HepG2 (cell line): ENCODE data around the gene LDLRAD2. TPM values are rescaled to one million over a fixed set of nuclear protein-coding genes. Genes with fewer than 3 reads are reported as not detected.

ENCODE experiments used
- BRF2 ChIP-seq: sonication (generic); formaldehyde crosslinking; IDR thresholded peaks from 2 replicates; pipeline ENCODE4 v1.8.1; 2022; ENCODE audit warnings: mild to moderate bottlenecking, missing genetic modification reagents
- CBX2 ChIP-seq, 2 experiments: fragments of 200-600 bp in 1 of 2; sonication (generic); formaldehyde crosslinking in 1 of 2; IDR thresholded peaks; 2 replicates each; pipeline versions ENCODE4 v1.7.0 to v1.8.1; 2018 to 2022; ENCODE audit warnings: low read depth in 2 of 2, low read length in 1 of 2, mild to moderate bottlenecking in 1 of 2, missing genetic modification reagents in 1 of 2
- CERS6 ChIP-seq: sonication (generic); formaldehyde crosslinking; IDR thresholded peaks from 2 replicates; pipeline ENCODE4 v1.5.0; 2020; ENCODE audit warnings: missing genetic modification reagents
- CHCHD3 ChIP-seq: sonication (generic); formaldehyde crosslinking; IDR thresholded peaks from 2 replicates; pipeline ENCODE4 v1.8.0; 2022; ENCODE audit warnings: mild to moderate bottlenecking, missing genetic modification reagents, moderate library complexity
- EP300 ChIP-seq, 3 experiments: sonication (generic) in 1 of 3; formaldehyde crosslinking in 1 of 3; IDR thresholded peaks; 2 replicates each; pipeline versions ENCODE4 v1.5.1 to v1.6.1; 2011 to 2020; ENCODE audit warnings: low read depth in 2 of 3, low read length in 2 of 3, borderline replicate concordance in 1 of 3, improper control_type of control experiment in 1 of 3, mild to moderate bottlenecking in 1 of 3, missing genetic modification reagents in 1 of 3, moderate library complexity in 1 of 3
- FOSL1 ChIP-seq: sonication (generic); formaldehyde crosslinking; IDR thresholded peaks from 2 replicates; pipeline ENCODE4 v1.9.0; 2021; ENCODE audit warnings: missing genetic modification reagents, borderline replicate concordance
- GATAD1 ChIP-seq: IDR thresholded peaks from 2 replicates; pipeline ENCODE4 v1.6.1; 2016; ENCODE audit warnings: missing genetic modification reagents, missing compliant biosample characterization
- GFI1 ChIP-seq: sonication (generic); formaldehyde crosslinking; IDR thresholded peaks from 2 replicates; pipeline ENCODE4 v1.5.0; 2020; ENCODE audit warnings: missing genetic modification reagents, mild to moderate bottlenecking, borderline replicate concordance
- GMEB1 ChIP-seq: sonication (generic); formaldehyde crosslinking; IDR thresholded peaks from 2 replicates; pipeline ENCODE4 v1.5.1; 2020; ENCODE audit warnings: missing genetic modification reagents, mild to moderate bottlenecking, borderline replicate concordance
- JARID2 ChIP-seq: sonication (generic); formaldehyde crosslinking; IDR thresholded peaks from 2 replicates; pipeline ENCODE4 v1.8.1; 2023; ENCODE audit warnings: missing genetic modification reagents, inconsistent platforms; ENCODE audit not compliant: insufficient replicate concordance
- LCORL ChIP-seq, 2 experiments: fragments of 450-650 bp in 1 of 2; sonication (generic) in 1 of 2; formaldehyde crosslinking in 1 of 2; IDR thresholded peaks; 2 replicates each; pipeline versions ENCODE4 v1.5.0 to v1.6.1; 2017 to 2020; ENCODE audit warnings: antibody characterized with exemption in 1 of 2, missing genetic modification reagents in 1 of 2
- MED1 ChIP-seq: sonication (generic); formaldehyde crosslinking; IDR thresholded peaks from 2 replicates; pipeline ENCODE4 v1.4.0; 2020; ENCODE audit warnings: missing genetic modification reagents
- PCBP2 ChIP-seq: fragments of 200-400 bp; formaldehyde crosslinking; optimal IDR thresholded peaks from 2 replicates; pipeline ENCODE3; 2018; ENCODE audit warnings: low read length, low read depth; ENCODE audit not compliant: poor library complexity, severe bottlenecking
- POLR2A ChIP-seq, 2 experiments: IDR thresholded peaks; 2 replicates each; pipeline ENCODE4 v1.6.1; 2011; ENCODE audit warnings: low read depth in 2 of 2, low read length in 2 of 2, mild to moderate bottlenecking in 1 of 2, moderate library complexity in 1 of 2; ENCODE audit not compliant: insufficient read depth in 1 of 2
- REPIN1 ChIP-seq: sonication (generic); formaldehyde crosslinking; IDR thresholded peaks from 2 replicates; pipeline ENCODE4 v1.8.0; 2022; ENCODE audit warnings: missing genetic modification reagents, low read depth, mild to moderate bottlenecking, borderline replicate concordance
- SOX13 ChIP-seq, 3 experiments: fragments of 450-650 bp in 1 of 3; sonication (generic) in 1 of 3; formaldehyde crosslinking in 1 of 3; IDR thresholded peaks in 2 of 3; conservative IDR thresholded peaks in 1 of 3; 2 replicates each; pipeline versions ENCODE4 v1.5.0 to v1.6.1; 2016 to 2020; ENCODE audit warnings: antibody characterized with exemption in 1 of 3, mild to moderate bottlenecking in 1 of 3, missing compliant biosample characterization in 1 of 3, missing genetic modification reagents in 1 of 3, moderate library complexity in 1 of 3
- YY1 ChIP-seq: IDR thresholded peaks from 2 replicates; pipeline ENCODE4 v1.6.1; 2011; ENCODE audit warnings: low read length, low read depth, moderate library complexity, mild to moderate bottlenecking; ENCODE audit not compliant: insufficient read depth, insufficient replicate concordance
- ZBTB42 ChIP-seq: sonication (generic); formaldehyde crosslinking; IDR thresholded peaks from 2 replicates; pipeline ENCODE4 v1.5.0; 2020; ENCODE audit warnings: mild to moderate bottlenecking, missing genetic modification reagents
- ZFX ChIP-seq: sonication (generic); formaldehyde crosslinking; IDR thresholded peaks from 2 replicates; pipeline ENCODE4 v1.4.0; 2020; ENCODE audit warnings: mild to moderate bottlenecking, low read depth, missing genetic modification reagents, moderate library complexity
- ZNF460 ChIP-seq: sonication (generic); formaldehyde crosslinking; IDR thresholded peaks from 2 replicates; pipeline ENCODE4 v1.5.1; 2020; ENCODE audit warnings: missing genetic modification reagents, mild to moderate bottlenecking, borderline replicate concordance
- ZNF674 ChIP-seq: sonication (generic); formaldehyde crosslinking; IDR thresholded peaks from 2 replicates; pipeline ENCODE4 v1.5.0; 2020; ENCODE audit warnings: low read depth, mild to moderate bottlenecking, missing genetic modification reagents
- ZNF784 ChIP-seq: sonication (generic); formaldehyde crosslinking; IDR thresholded peaks from 2 replicates; pipeline ENCODE4 v1.5.1; 2020; ENCODE audit warnings: missing genetic modification reagents, mild to moderate bottlenecking, borderline replicate concordance
- polyA plus RNA-seq, 8 experiments: library from polyadenylated mRNA; depleted of rRNA in 3 of 8; stranded (reverse) in 7 of 8; unstranded in 1 of 8; fragments of >200 nt; fragmentation: Illumina TruSeq in 4 of 8; extraction: Trizol in 4 of 8; gene quantifications; 2 replicates each; pipeline versions ENCODE4 v1.2.1 to v1.2.3, GENCODE V29; 2011 to 2016; ENCODE audit warnings: low read depth in 4 of 8, missing spikeins in 1 of 8, mixed read lengths in 1 of 8; ENCODE audit not compliant: insufficient read depth in 1 of 8
- total RNA-seq, 5 experiments: library from RNA; depleted of rRNA; stranded (reverse); fragments of >200 nt; fragmentation: Illumina TruSeq; extraction: Trizol; gene quantifications; 2 replicates each; pipeline ENCODE4 v1.2.3, GENCODE V29; 2016; ENCODE audit warnings: low read depth in 1 of 5

LDLRAD2 gene
- total and polyA plus RNA-seq, 2 of the 13 experiments (the other 11 are each of a cell fraction or from before 2014, with no cell fraction given): not detected

- peak; percentile 18 for TF ChIP-seq JARID2 (CRISPR knock-in tag)
- TF ChIP-seq FOSL1 (CRISPR knock-in tag): no peak
- peak; percentile 83 for TF ChIP-seq GATAD1 (CRISPR knock-in tag)
- TF ChIP-seq ZNF460 (CRISPR knock-in tag): no peak
- TF ChIP-seq CERS6 (CRISPR knock-in tag): 0 out of 2 replicates have a peak, but pooled peaks have one; percentile 65
- peak; percentile 80; the same call in 1 of the 2 replicates for TF ChIP-seq BRF2 (CRISPR knock-in tag)
- peak; percentile 90 for TF ChIP-seq ZFX
- peak; percentile 98 to 99 for TF ChIP-seq POLR2A (IDR thresholded peaks at IDR 0.05; ENCODE audit: insufficient read depth in 1 of 2, low read depth in 2 of 2, low read length in 2 of 2)
- TF ChIP-seq ZNF674: no peak
- no peak for TF ChIP-seq CBX2 (IDR thresholded peaks at IDR 0.05; ENCODE audit: low read depth, low read length)
- no peak; the same call in 1 of the 2 replicates for TF ChIP-seq CBX2 (CRISPR knock-in tag; IDR thresholded peaks at IDR 0.05; ENCODE audit: low read depth)
- no peak for TF ChIP-seq LCORL (IDR thresholded peaks at IDR 0.05)
- TF ChIP-seq LCORL (CRISPR knock-in tag; IDR thresholded peaks at IDR 0.05): no peak; the same call in 1 of the 2 replicates
- TF ChIP-seq CHCHD3: peak; percentile 55; the same call in 1 of the 2 replicates
- peak; percentile 15; the same call in 1 of the 2 replicates for TF ChIP-seq GFI1
- peak; percentile 52 for TF ChIP-seq ZNF784
- TF ChIP-seq SOX13 (IDR thresholded peaks at IDR 0.05): no peak
- TF ChIP-seq SOX13 (CRISPR knock-in tag; conservative IDR thresholded peaks at IDR 0.05 in 1 of 2, IDR thresholded peaks at IDR 0.05 in 1 of 2): peak in 1 of 2 experiments; percentile 6; a peak in 1 of 4 replicates
- TF ChIP-seq EP300 (IDR thresholded peaks at IDR 0.05; ENCODE audit: low read depth in 2 of 2, low read length in 2 of 2): no peak
- TF ChIP-seq EP300 (CRISPR knock-in tag; IDR thresholded peaks at IDR 0.05; ENCODE audit: borderline replicate concordance): no peak
- peak; percentile 48 for TF ChIP-seq MED1 (CRISPR knock-in tag)
- TF ChIP-seq GMEB1: peak; percentile 94
- peak; percentile 38; the same call in 1 of the 2 replicates for TF ChIP-seq REPIN1
- TF ChIP-seq ZBTB42 (CRISPR knock-in tag): peak; percentile 22; the same call in 1 of the 2 replicates
- TF ChIP-seq YY1: peak; percentile 58
- TF ChIP-seq PCBP2: no peak
Observed at GRCh38 chr1:21782868-21783678, 29.0 kb upstream of the LDLRAD2 start, which contains the start of gene USP48 (continued).
